ENCODE measurements around the gene C17orf113.
"Not testable (repeated sequence)": the region's sequence is repeated elsewhere in the genome, so short reads cannot be mapped to it uniquely, and the experiment has no call there.

DNA sequence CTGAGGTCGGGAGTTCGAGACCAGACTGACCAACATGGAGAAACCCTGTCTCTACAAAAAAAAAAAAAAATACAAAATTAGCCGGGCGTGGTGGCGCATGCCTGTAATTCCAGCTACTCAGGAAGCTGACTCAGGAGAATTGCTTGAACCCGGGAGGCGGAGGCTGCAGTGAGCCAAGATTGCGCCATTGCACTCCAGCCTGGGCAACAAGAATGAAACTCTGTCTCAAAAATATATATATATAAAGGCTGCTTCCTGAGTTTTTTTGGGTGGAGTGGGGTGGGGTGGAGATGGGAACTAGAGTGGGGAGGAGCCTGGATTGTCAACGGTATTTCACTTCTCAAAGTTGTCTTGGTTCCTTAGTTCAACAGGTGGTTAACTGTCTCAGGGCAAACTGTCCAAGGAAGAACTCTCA, 40.1 kb downstream of the C17orf113 start:
- TF ChIP-seq, protein P1, sequence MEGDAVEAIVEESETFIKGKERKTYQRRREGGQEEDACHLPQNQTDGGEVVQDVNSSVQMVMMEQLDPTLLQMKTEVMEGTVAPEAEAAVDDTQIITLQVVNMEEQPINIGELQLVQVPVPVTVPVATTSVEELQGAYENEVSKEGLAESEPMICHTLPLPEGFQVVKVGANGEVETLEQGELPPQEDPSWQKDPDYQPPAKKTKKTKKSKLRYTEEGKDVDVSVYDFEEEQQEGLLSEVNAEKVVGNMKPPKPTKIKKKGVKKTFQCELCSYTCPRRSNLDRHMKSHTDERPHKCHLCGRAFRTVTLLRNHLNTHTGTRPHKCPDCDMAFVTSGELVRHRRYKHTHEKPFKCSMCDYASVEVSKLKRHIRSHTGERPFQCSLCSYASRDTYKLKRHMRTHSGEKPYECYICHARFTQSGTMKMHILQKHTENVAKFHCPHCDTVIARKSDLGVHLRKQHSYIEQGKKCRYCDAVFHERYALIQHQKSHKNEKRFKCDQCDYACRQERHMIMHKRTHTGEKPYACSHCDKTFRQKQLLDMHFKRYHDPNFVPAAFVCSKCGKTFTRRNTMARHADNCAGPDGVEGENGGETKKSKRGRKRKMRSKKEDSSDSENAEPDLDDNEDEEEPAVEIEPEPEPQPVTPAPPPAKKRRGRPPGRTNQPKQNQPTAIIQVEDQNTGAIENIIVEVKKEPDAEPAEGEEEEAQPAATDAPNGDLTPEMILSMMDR (IDR thresholded peaks at IDR 0.05): not testable (repeated sequence)
- TF ChIP-seq POLR2A (IDR thresholded peaks at IDR 0.05): not testable (repeated sequence)
